ENCODE data around the gene KIAA0232.
A peak's percentile ranks its signal among the peaks of the same experiment; 100 is the strongest.

KIAA0232 gene

GRCh38 chr4:6854098-6854744, 71.7 kb downstream of the KIAA0232 start:
- DNase-seq: peak; percentile 42

DNA sequence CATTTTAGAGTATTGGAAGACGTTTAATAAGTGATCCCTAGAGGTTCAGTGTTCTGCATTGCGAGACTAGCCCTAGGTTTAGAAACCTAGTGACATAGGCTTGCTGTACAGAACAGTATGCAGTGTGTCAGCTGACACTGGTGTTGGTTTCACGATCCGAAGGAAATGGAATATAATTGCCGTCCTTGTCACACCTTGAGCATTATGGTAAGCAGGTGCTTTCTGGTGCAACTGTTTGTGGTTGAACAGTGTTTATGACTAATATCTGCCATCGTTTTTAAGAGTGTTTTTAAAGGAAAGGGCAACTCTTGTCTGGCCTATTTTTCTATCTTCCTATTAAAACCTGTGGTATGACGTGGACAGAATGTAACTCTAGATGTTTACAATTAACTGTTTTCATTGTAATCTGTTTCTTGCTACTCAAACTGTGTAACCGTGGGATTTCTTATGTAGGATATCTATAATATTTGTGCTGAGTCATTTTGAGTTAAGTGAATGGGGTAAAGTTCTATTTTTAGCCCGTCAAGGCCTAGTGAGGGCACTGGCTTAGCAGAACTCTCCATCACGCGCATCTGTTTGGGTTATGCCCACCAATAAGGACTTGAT, 73.3 kb downstream of the KIAA0232 start:
- DNase-seq: peak; percentile 97

DNA sequence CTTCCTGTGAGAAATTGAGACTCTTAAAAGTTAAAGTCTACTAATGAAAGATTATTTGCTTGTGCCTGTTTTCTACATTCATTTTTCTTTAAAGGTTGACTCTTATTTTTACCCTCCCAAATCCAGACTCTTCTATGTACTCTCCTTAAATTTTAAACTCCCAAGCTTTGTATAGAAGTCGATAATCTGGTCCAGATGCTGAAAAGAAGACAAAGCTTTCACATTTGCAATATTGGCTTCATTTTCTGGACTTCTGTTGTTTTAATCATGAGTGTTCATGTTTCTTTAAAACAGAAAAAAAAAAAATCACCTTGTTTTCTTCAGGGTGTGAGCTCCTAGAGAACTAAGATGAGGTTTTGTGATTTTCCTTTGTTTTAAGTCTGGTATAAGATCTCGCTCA, 73.9 kb downstream of the KIAA0232 start:
- DNase-seq: no peak

GRCh38 chr4:6857009-6857882, 74.7 kb downstream of the KIAA0232 start:
- no peak for DNase-seq

DNA sequence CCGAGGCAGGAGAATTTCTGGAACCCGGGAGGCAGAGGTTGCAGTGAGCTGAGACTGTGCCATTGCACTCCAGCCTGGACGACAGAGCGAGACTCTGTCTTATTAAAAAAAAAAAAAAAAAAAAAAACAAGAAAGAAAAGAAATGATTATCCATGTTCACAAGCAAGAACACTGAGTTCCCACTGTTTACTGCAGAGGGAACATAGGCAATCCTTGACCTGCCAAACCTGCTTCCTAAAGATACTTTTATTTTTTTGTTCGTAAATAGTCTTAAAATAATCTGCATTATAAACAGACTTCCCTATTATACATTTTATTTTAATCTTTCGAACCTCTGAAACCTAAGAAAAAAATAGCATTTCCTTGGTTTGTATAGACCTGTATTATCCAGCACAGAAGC, 76.5 kb downstream of the KIAA0232 start:
- DNase-seq: no peak

DNA sequence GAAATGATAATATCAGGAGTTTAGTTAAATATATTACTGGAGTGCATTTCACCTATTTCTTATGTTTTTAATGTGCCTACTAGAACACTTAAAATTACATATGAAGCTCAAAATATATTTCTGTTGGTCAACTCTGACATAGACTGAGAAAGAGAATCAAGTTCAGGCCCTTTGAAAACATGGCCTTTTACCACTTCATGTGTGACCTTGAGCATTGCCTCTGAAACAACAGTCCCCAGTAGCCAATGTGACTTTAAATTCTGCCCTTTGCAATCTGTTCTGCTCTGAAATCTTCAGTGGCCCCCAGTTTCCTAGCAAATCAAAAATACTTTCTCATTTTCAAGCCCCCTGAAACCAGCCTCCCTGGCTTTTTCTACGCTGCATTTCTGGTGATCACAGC, 77.0 kb downstream of the KIAA0232 start:
- DNase-seq: no peak

DNA sequence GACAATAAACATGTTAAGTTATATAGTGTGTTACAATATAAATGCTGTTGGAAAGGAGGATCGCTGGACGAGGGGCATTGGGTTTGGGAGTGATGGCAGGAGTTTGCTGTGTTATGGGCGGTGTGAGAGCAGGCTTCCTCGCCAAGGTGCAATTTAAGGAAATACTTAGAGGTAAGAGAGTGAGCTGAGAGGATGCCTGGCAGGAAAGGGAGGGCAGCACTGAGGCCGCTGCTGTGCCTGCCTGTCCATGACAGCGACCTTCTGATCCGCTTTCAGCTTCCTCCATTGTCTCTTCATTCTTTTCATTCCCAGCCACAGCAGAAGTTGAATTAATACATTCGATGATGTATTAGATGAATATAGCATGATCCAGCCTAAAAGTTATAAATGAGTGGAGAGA, 85.9 kb downstream of the KIAA0232 start:
- no peak for DNase-seq

GRCh38 chr4:6869944-6870343, 87.4 kb downstream of the KIAA0232 start:
- peak; percentile 28 for DNase-seq

DNA sequence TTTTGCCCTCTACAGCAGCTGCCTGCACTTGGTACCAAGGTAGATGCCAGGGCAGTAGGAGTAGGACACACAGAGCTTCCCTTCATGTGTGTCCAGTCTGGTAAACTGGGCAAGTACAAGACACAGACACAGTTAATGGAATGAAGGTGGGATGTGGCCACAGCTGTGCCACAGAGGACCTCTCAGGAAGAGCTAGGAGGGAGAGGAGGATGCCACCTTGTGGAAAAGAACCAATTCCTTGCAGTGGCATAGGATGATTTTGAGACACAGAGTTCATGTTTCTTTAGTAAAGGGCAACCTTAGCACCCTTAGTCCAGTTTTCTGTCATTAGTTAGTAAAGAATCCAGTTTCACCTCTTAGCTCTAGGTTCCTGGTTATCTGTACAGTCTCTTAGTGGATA, 90.8 kb downstream of the KIAA0232 start:
- DNase-seq: peak; percentile 24

DNA sequence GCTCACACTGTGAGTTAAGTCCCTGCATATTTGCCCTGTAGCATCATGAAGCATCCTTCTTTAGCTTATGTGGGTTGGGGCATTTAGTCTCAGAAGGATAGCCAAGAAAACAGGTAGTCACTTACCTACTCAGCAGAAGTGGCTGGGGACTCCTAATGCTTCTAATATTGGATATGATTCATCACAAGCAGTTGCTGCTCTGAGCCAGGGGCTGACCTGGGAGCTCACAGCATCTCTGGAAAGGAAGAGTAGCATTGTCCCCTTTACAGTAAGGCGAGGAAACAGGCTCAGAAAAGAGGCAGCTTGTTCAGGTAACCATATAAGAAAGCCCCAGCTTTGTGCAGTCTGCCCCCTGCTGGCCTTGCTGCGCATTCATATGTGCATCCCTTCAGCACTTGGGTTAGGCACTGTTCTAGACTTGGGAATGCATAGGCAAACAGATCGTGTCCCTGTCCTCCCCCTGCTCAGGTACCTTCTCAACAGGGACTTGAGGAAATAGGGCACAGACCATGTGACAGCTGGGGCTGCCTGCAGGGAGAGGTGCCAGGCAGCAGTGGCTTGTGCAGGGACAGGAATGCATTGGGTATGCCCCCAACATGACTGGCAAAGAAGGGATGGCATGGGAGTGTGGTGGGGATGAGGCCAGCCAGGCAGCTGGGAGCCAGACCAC, 91.4 kb downstream of the KIAA0232 start:
- peak; percentile 85 for DNase-seq

- DNase-seq: no peak
Measured at GRCh38 chr4:6874981-6875380, 92.5 kb downstream of the KIAA0232 start.

GRCh38 chr4:6875431-6875831, 92.9 kb downstream of the KIAA0232 start:
- no peak for DNase-seq

- no peak for DNase-seq
Measured at GRCh38 chr4:6876440-6876839, 93.9 kb downstream of the KIAA0232 start.

DNA sequence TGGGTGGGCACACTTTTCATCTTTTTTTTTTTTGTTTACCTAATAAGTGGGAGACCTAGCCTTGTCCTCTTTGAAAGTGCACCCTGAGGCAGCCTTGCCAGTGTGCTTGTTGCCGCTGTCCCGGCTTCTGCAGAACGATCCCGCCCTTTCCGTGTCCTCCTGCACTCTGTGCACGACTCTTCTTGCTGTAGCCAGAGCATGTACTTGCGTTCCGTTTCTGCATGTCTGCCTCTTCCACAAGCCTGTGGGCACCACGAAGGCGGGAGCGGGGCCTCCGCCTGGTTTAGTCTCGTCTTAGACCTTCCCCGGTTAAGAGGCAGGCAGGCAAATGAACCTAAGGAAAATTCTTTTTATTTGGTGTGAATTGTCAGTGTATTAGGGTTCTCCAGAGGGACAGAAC, 94.5 kb downstream of the KIAA0232 start:
- DNase-seq: no peak

DNA sequence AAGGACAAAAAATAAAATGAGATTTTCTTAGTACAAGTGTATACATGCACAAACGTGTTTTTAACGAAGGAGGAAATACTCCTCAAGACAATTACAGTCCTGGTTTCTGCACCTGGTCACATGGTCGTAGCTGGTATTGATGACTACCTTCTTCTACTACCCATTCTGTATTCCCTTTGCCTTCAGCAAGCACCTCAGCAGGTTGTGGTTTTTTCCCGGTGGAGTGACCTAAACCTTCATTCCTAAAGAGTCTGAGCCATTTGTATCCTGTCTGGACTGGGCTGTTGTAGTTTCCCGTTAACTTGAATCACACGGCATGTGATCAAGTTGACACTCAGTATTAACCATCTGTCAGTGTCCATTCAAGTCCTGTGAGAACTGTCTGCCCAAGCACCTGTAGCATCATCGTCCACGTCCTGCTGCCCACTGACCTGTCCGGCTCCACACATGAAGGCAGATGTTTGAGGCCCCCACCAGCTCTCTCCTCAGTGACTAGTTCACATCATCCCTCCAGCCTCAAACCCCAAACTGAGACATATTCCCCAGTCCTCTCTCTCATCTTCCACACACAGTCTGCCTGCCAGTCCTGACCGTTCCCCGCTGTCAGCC, 96.0 kb downstream of the KIAA0232 start:
- DNase-seq: no peak

- DNase-seq: no peak
Measured at GRCh38 chr4:6880691-6881090, 98.2 kb downstream of the KIAA0232 start.

DNA sequence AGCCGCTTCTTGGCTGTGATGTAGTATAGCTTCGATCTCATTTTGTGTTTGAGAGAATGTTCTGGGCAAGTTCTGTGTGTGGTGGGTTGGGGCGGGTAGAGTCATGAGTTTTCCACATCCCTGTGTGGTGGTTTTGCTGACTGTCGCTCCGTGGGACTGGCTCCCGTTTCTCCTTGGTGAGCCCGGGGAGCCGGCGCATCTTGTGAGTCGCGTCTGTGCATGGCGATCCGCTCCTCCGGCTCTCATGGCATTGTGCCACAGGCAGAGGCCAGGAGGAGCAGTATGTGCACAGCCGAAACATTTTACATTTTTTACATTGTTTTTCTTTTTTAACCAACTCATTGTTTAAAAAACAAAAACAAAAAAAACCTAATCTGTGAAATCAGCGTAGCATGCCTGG, 99.4 kb downstream of the KIAA0232 start:
- DNase-seq: no peak

DNA sequence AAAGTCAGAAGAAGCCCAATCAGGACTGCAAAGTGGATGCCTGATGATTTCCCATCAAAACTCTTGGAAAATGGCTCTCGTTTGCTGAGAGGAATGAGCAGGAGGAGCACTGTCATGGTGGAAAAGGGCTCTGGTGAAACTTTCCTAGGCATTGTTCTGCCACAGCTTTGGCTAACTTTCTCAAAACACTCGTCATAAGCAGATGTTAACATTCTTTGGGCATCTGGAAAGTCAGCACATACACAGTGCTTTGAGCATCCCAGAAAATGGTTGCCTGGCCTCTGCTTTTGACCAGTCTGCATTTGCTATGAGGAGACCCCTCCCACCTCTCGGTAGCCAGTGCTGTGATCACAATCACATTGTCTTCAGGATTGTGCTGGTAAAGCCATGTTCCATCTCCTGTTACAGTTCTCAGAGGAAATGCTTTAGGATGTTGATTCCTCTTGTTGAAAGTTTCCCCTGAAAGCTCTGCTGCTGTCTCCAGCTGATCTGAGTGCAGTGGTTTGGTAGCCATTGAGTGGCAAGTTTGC, 101.9 kb downstream of the KIAA0232 start:
- DNase-seq: no peak

- peak; percentile 83 for DNase-seq
Measured at GRCh38 chr4:6885953-6886557, 103.5 kb downstream of the KIAA0232 start.

GRCh38 chr4:6886886-6887285, 104.4 kb downstream of the KIAA0232 start:
- no peak for DNase-seq

DNA sequence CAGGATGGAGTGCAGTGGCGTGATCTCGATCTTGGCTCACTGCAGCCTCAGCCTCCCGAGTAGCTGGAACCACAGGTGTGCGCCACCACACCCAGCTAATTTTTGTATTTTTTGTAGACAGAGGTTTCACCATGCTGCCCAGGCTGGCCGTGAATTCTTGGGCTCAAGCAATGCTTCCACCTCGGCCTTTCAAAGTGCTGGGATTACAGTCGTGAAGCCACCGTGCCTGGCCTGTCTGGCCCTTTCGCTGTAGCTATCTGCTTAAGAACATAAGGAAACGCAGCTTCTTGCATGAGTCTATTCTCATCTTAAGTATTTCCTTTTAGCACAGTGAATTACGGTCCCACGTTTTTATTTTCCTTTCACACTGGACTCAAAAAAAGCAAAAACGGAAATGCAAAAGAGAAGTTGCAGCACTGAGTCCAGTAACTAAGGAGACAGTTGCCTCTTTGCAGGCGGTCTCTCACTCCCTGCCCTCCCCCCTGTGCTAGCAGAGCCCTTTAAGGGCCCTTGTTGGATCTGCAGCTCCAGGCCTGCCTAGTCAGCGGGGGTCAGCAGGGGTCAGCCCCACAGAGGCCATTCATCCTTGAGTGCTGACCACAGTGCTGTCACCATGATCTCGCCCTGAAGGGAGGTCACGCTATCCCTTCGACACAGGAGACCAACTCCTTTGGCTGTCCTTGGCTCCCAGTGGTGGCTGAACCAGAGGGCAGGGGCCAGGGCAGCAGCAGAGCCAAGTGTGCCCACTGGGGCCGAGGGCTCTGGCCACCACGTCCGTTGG, 105.3 kb downstream of the KIAA0232 start:
- no peak for DNase-seq
